K562 (cell line): Measurements from ENCODE around the gene OSBPL1A. TPM values are rescaled to one million over a fixed set of nuclear protein-coding genes. Genes with fewer than 3 reads are reported as not detected.
"Not testable (repeated sequence)": the region's sequence is repeated elsewhere in the genome, so short reads cannot be mapped to it uniquely, and the experiment has no call there.

Source experiments
- ATAC-seq: fragments of 200-7000 bp; cut with Tn5 transposase; 3 replicates; pipeline ENCODE4 v1.9.1; 2020; ENCODE audit warnings: moderate library complexity
- BruUV-seq: library from RNA; stranded (reverse); fragments of 400-500 nt; replicated peaks from 2 replicates; lab custom pipeline; 2021; lab: Mats Ljungman, UMichigan
- CTCF ChIA-PET: fragments of 300-600 bp; formaldehyde crosslinking; extraction: SDS; loops from one replicate; lab custom pipeline; 2021; ENCODE audit warnings: low intra/inter-chr PET ratio; lab: Yijun Ruan, JAX
- POLR2A ChIA-PET: fragments of 300-600, 350-650 bp; sonication (Branson Sonifier 250); formaldehyde crosslinking; extraction: SDS; loops from one replicate; lab custom pipeline; 2021; ENCODE audit warnings: antibody characterized with exemption, inconsistent platforms; lab: Yijun Ruan, JAX
- DNase-seq, 4 experiments: peaks; one replicate each; pipeline versions ENCODE4 v3.0.0 to v3.0.0-alpha.2; 2011 to 2018; ENCODE audit warnings: low spot score in 3 of 4, mixed read lengths in 3 of 4; ENCODE audit errors: extremely low read depth in 1 of 4
- FAIRE-seq: peaks from 2 replicates; lab custom pipeline; 2011; peaks lifted over from hg19 to GRCh38; lab: Jason Lieb, UNC
- H2AFZ ChIP-seq: 2 replicates; pipeline ENCODE4 v1.6.0; 2011; ENCODE audit warnings: low read depth, low read length, control low read depth, inconsistent platforms
- H3K27ac ChIP-seq: fragments of 200-600 bp; 3 replicates; pipeline ENCODE4 v1.8.0; 2011; ENCODE audit warnings: low read depth, mild to moderate bottlenecking, control low read depth, inconsistent platforms, low read length, moderate library complexity, mixed read lengths; ENCODE audit errors: extremely low read depth
- H3K27me3 ChIP-seq, 2 experiments: fragments of 300-600 bp in 1 of 2; 2 replicates in 1 of 2; 3 replicates in 1 of 2; pipeline versions ENCODE4 v1.6.0 to v1.8.0; 2011; ENCODE audit warnings: inconsistent platforms in 2 of 2, low read length in 2 of 2, mild to moderate bottlenecking in 1 of 2, mixed read lengths in 1 of 2, moderate library complexity in 1 of 2; ENCODE audit not compliant: control insufficient read depth in 2 of 2, insufficient read depth in 2 of 2
- H3K36me3 ChIP-seq: fragments of 300-600 bp; 3 replicates; pipeline ENCODE4 v1.8.0; 2011; ENCODE audit warnings: mild to moderate bottlenecking, low read length, inconsistent platforms; ENCODE audit not compliant: control insufficient read depth, insufficient read depth
- H3K4me1 ChIP-seq, 2 experiments: fragments of 200-600 bp in 1 of 2; replicated peaks in 1 of 2; 2 replicates in 1 of 2; 3 replicates in 1 of 2; pipeline versions ENCODE4 v1.5.1 to v1.8.0; 2011; ENCODE audit warnings: inconsistent platforms in 2 of 2, low read length in 2 of 2, mild to moderate bottlenecking in 1 of 2, mixed read lengths in 1 of 2, moderate library complexity in 1 of 2; ENCODE audit not compliant: control insufficient read depth in 2 of 2, insufficient read depth in 2 of 2
- H3K4me2 ChIP-seq: 2 replicates; pipeline ENCODE4 v1.6.1; 2011; ENCODE audit warnings: low read length, control low read depth, inconsistent platforms, mixed read lengths; ENCODE audit not compliant: insufficient read depth
- H3K4me3 ChIP-seq: fragments of 200-600 bp; sonication (generic), shearing (Covaris generic); 2 replicates; pipeline ENCODE4 v1.5.1; 2016; ENCODE audit warnings: control low read depth, inconsistent platforms
- H3K79me2 ChIP-seq: fragments of 200-600 bp; 3 replicates; pipeline ENCODE4 v1.8.0; 2011; ENCODE audit warnings: low read length, inconsistent platforms; ENCODE audit not compliant: control insufficient read depth, insufficient read depth
- H3K9ac ChIP-seq, 2 experiments: 2 replicates each; pipeline versions ENCODE4 v1.6.0 to v1.6.1; 2011; ENCODE audit warnings: low read depth in 2 of 2, low read length in 2 of 2, control low read depth in 1 of 2, inconsistent platforms in 1 of 2, mild to moderate bottlenecking in 1 of 2, mixed read lengths in 1 of 2; ENCODE audit not compliant: insufficient read depth in 1 of 2
- H3K9me1 ChIP-seq: one replicate; pipeline ENCODE4 v1.6.0; 2011; ENCODE audit warnings: inconsistent platforms, mild to moderate bottlenecking, low read length, moderate library complexity; ENCODE audit not compliant: control insufficient read depth, insufficient read depth
- H3K9me3 ChIP-seq: replicated peaks from 2 replicates; pipeline ENCODE4 v1.5.1; 2011; ENCODE audit warnings: low read depth, low read length, inconsistent platforms; ENCODE audit not compliant: control insufficient read depth, insufficient read depth
- H4K20me1 ChIP-seq: replicated peaks from 2 replicates; pipeline ENCODE4 v1.6.1; 2011; ENCODE audit warnings: low read length, inconsistent platforms, mixed read lengths; ENCODE audit not compliant: control insufficient read depth, insufficient read depth
- CHD1 ChIP-seq: fragments of 200-600 bp; sonication (generic); IDR thresholded peaks from one replicate; pipeline ENCODE4 v1.6.1; 2012; ENCODE audit warnings: mild to moderate bottlenecking, moderate library complexity, low read length, inconsistent platforms
- HNRNPL ChIP-seq: fragments of 200-400 bp; formaldehyde crosslinking; IDR thresholded peaks from 2 replicates; pipeline ENCODE4 v1.6.1; 2017; ENCODE audit warnings: low read depth, mild to moderate bottlenecking, low read length
- MCM5 ChIP-seq: fragments of 450-650 bp; IDR thresholded peaks from 2 replicates; pipeline ENCODE4 v1.6.1; 2016; ENCODE audit warnings: low read depth
- TAF1 ChIP-seq: IDR thresholded peaks from 2 replicates; pipeline ENCODE4 v1.6.1; 2011; ENCODE audit warnings: mild to moderate bottlenecking, low read length, moderate library complexity; ENCODE audit not compliant: insufficient read depth, control insufficient read depth, severe bottlenecking; ENCODE audit errors: extremely low read depth
- XRCC3 ChIP-seq: fragments of 450-650 bp; IDR thresholded peaks from 2 replicates; pipeline ENCODE4 v1.6.1; 2017; ENCODE audit warnings: mild to moderate bottlenecking, moderate library complexity
- ZBED1 ChIP-seq: IDR thresholded peaks from 2 replicates; pipeline ENCODE4 v1.6.1; 2014
- ZC3H8 ChIP-seq: fragments of 450-650 bp; IDR thresholded peaks from 2 replicates; pipeline ENCODE4 v1.6.1; 2017
- ZSCAN29 ChIP-seq: fragments of 450-650 bp; IDR thresholded peaks from 2 replicates; pipeline ENCODE4 v1.6.1; 2017
- ZZZ3 ChIP-seq: fragments of 450-650 bp; IDR thresholded peaks from 2 replicates; pipeline ENCODE4 v1.6.1; 2016; ENCODE audit warnings: antibody characterized with exemption, mild to moderate bottlenecking, moderate library complexity
- WGBS: fragments of 100-300 bp; shearing (Covaris generic); methylation state at CpG from one replicate; pipeline ENCODE4 v1.1.6; 2016; ENCODE audit warnings: low coverage, mixed read lengths; ENCODE audit not compliant: insufficient coverage; ENCODE audit errors: missing lambda C conversion rate; 5-methylcytosine and 5-hydroxymethylcytosine counted together
- in situ Hi-C: fragments of 300-500 bp; cut with MboI; formaldehyde crosslinking; loops from 4 replicates; pipeline ENCODE4 v1.15.0; 2018; ENCODE audit warnings: inconsistent platforms, mixed read lengths
- intact Hi-C: fragments of 100-400 bp; cut with micrococcal nuclease; formaldehyde crosslinking; loops from 2 replicates; pipeline ENCODE4 v1.14.2; 2022
- polyA plus RNA-seq, 8 experiments: library from polyadenylated mRNA; depleted of rRNA in 4 of 8; stranded (reverse) in 5 of 8; unstranded in 3 of 8; fragments of >200 nt; fragmentation: Nextera tagmentation in 2 of 8; fragmentation: Illumina TruSeq in 1 of 8; extraction: Ambion mirVana in 2 of 8; extraction: Trizol in 1 of 8; gene quantifications; 2 replicates each; pipeline versions ENCODE4 v1.2.1 to v1.2.3, GENCODE V29; 2011 to 2014; ENCODE audit warnings: inconsistent platforms in 1 of 8, missing spikeins in 1 of 8
- total RNA-seq, 7 experiments: library from RNA; depleted of rRNA in 6 of 7; stranded (reverse); fragments of >200 nt in 6 of 7; fragmentation: Illumina TruSeq in 2 of 7; extraction: Trizol in 2 of 7; gene quantifications; 2 replicates each; pipeline versions ENCODE4 v1.2.1 to v1.2.3, GENCODE V29; 2011 to 2021; ENCODE audit warnings: low replicate concordance in 1 of 7
- TF ChIP-seq, protein P1 (sequence below): fragments of 250-450 bp; sonication (Bioruptor Pico); IDR thresholded peaks from 2 replicates; pipeline ENCODE4 v1.4.0; 2020; ENCODE audit warnings: mild to moderate bottlenecking, moderate library complexity, borderline replicate concordance
- TF ChIP-seq, protein P2 (sequence below): fragments of 250-450 bp; sonication (Bioruptor Pico); IDR thresholded peaks from 2 replicates; pipeline ENCODE4 v1.8.0; 2022; ENCODE audit warnings: moderate library complexity, mild to moderate bottlenecking, inconsistent platforms

The OSBPL1A gene
- total and polyA plus RNA-seq, 9 of the 15 experiments (the other 6 are each of a cell fraction or from before 2014, with no cell fraction given) = 0.40 to 0.49 TPM; not detected in 7

DNA sequence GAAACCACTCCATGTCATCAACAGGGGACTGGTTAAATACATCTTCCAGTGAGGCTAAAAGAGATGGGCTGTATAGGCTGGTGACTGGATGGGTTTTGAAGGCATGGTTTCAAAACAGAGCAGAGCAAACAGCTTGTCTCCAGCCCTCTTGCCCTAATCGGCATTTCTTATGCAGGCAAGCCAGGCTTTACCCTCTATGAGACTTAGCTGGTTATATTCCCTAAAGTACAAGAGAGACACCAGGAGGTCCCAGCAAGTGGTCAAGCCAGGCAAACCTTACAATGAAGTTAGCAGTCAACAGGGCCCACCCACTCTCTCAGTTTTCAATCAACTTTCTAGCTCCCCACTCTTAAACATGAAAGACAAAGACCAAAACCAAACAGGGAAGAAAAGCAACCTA is 19.0 kb downstream of the OSBPL1A start (continued):
- TF ChIP-seq, protein P1, sequence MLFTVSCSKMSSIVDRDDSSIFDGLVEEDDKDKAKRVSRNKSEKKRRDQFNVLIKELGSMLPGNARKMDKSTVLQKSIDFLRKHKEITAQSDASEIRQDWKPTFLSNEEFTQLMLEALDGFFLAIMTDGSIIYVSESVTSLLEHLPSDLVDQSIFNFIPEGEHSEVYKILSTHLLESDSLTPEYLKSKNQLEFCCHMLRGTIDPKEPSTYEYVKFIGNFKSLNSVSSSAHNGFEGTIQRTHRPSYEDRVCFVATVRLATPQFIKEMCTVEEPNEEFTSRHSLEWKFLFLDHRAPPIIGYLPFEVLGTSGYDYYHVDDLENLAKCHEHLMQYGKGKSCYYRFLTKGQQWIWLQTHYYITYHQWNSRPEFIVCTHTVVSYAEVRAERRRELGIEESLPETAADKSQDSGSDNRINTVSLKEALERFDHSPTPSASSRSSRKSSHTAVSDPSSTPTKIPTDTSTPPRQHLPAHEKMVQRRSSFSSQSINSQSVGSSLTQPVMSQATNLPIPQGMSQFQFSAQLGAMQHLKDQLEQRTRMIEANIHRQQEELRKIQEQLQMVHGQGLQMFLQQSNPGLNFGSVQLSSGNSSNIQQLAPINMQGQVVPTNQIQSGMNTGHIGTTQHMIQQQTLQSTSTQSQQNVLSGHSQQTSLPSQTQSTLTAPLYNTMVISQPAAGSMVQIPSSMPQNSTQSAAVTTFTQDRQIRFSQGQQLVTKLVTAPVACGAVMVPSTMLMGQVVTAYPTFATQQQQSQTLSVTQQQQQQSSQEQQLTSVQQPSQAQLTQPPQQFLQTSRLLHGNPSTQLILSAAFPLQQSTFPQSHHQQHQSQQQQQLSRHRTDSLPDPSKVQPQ (CRISPR knock-in tag) = no peak
- no peak for TF ChIP-seq ZBED1
- no peak for TF ChIP-seq XRCC3
- no peak for TF ChIP-seq ZC3H8
- TF ChIP-seq, protein P2, sequence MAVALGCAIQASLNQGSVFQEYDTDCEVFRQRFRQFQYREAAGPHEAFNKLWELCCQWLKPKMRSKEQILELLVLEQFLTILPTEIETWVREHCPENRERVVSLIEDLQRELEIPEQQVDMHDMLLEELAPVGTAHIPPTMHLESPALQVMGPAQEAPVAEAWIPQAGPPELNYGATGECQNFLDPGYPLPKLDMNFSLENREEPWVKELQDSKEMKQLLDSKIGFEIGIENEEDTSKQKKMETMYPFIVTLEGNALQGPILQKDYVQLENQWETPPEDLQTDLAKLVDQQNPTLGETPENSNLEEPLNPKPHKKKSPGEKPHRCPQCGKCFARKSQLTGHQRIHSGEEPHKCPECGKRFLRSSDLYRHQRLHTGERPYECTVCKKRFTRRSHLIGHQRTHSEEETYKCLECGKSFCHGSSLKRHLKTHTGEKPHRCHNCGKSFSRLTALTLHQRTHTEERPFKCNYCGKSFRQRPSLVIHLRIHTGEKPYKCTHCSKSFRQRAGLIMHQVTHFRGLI (CRISPR knock-in tag) = no peak
- TF ChIP-seq ZSCAN29 = no peak
- TF ChIP-seq TAF1 = no peak
- TF ChIP-seq CHD1 = no peak
- no peak for TF ChIP-seq HNRNPL
- TF ChIP-seq MCM5 = no peak
- TF ChIP-seq ZZZ3 = no peak

GRCh38 chr18:24376531-24376930 is 21.1 kb downstream of the OSBPL1A start:
- H3K4me2 ChIP-seq, intact Hi-C loops, H3K36me3 ChIP-seq, ATAC-seq, H2AFZ ChIP-seq, in situ Hi-C loops, H3K9me3 ChIP-seq, H3K79me2 ChIP-seq, POLR2A ChIA-PET, H4K20me1 ChIP-seq, CTCF ChIA-PET, H3K27ac ChIP-seq, BruUV-seq, H3K27me3 ChIP-seq, H3K4me1 ChIP-seq, H3K9ac ChIP-seq, DNase-seq, H3K4me3 ChIP-seq, FAIRE-seq, H3K9me1 ChIP-seq: not testable (repeated sequence)
- 18% methylated on average over 16 of the region's 23 CpGs for WGBS
